Liver (tissue), 9 donors: Measurements from ENCODE around the gene CRLF3. TPM values are rescaled to one million over a fixed set of nuclear protein-coding genes. Genes with fewer than 3 reads are reported as not detected.
A peak's percentile ranks its signal among the peaks of the same experiment; 100 is the strongest.

ENCODE experiments used
- DNase-seq: peaks from one replicate; pipeline ENCODE4 v3.0.0-alpha.2; 2017; ENCODE audit warnings: low spot score
- H3K27ac ChIP-seq, 2 donors: one replicate each; pipeline ENCODE4 v1.7.0; 2013; ENCODE audit warnings: inconsistent platforms in 2 of 2, low read length in 2 of 2, control low read depth in 1 of 2, low read depth in 1 of 2, mild to moderate bottlenecking in 1 of 2
- H3K27me3 ChIP-seq, 4 donors: one replicate each; pipeline versions ENCODE4 v1.6.1 to v1.7.0; 2013; ENCODE audit warnings: low read length in 3 of 4, inconsistent platforms in 1 of 4, mild to moderate bottlenecking in 1 of 4, moderate library complexity in 1 of 4; ENCODE audit not compliant: control insufficient read depth in 4 of 4, insufficient read depth in 4 of 4
- H3K36me3 ChIP-seq, 4 donors: one replicate each; pipeline versions ENCODE4 v1.6.1 to v1.7.0; 2013; ENCODE audit warnings: low read length in 3 of 4, mild to moderate bottlenecking in 3 of 4, low read depth in 1 of 4, moderate library complexity in 1 of 4; ENCODE audit not compliant: control insufficient read depth in 4 of 4, insufficient read depth in 3 of 4
- H3K4me1 ChIP-seq, 4 donors: one replicate each; pipeline versions ENCODE4 v1.6.1 to v1.7.0; 2013; ENCODE audit warnings: low read length in 3 of 4, mild to moderate bottlenecking in 3 of 4, moderate library complexity in 1 of 4; ENCODE audit not compliant: control insufficient read depth in 4 of 4, insufficient read depth in 4 of 4
- H3K4me3 ChIP-seq, 3 donors: one replicate each; pipeline versions ENCODE4 v1.6.1 to v1.7.0; 2013; ENCODE audit warnings: low read length in 3 of 3, control low read depth in 1 of 3, low read depth in 1 of 3, mild to moderate bottlenecking in 1 of 3
- H3K9ac ChIP-seq, 2 donors: one replicate each; pipeline ENCODE4 v1.7.0; 2013; ENCODE audit warnings: low read length in 2 of 2, mild to moderate bottlenecking in 2 of 2, moderate library complexity in 2 of 2, control low read depth in 1 of 2, low read depth in 1 of 2
- H3K9me3 ChIP-seq, 4 donors: one replicate each; pipeline versions ENCODE4 v1.6.1 to v1.7.0; 2013; ENCODE audit warnings: low read length in 3 of 4; ENCODE audit not compliant: control insufficient read depth in 4 of 4
- ATF3 ChIP-seq: IDR thresholded peaks from 2 replicates; pipeline ENCODE4 v1.6.1; 2016; ENCODE audit warnings: antibody characterized with exemption
- CTCF ChIP-seq: fragments of 150-350 bp; IDR thresholded peaks from 2 replicates; pipeline ENCODE4 v1.5.1; 2017; ENCODE audit warnings: improper control_type of control experiment, low read depth, low read length; ENCODE audit not compliant: missing input control
- EGR1 ChIP-seq, 2 donors: IDR thresholded peaks; 2 replicates each; pipeline ENCODE4 v1.6.1; 2016 to 2018; ENCODE audit warnings: antibody characterized with exemption in 2 of 2, low read depth in 2 of 2
- FOXA1 ChIP-seq: IDR thresholded peaks from 2 replicates; pipeline ENCODE4 v1.6.1; 2016; ENCODE audit warnings: antibody characterized with exemption
- FOXA2 ChIP-seq: IDR thresholded peaks from 2 replicates; pipeline ENCODE4 v1.6.1; 2016; ENCODE audit warnings: antibody characterized with exemption
- GABPA ChIP-seq, 2 donors: IDR thresholded peaks in 1 of 2; conservative IDR thresholded peaks in 1 of 2; 2 replicates each; pipeline ENCODE4 v1.6.1; 2016; ENCODE audit warnings: antibody characterized with exemption in 2 of 2, mild to moderate bottlenecking in 1 of 2, moderate library complexity in 1 of 2
- HNF4A ChIP-seq, 2 donors: conservative IDR thresholded peaks; 2 replicates each; pipeline ENCODE4 v1.6.1; 2016; ENCODE audit warnings: antibody characterized with exemption in 2 of 2, mild to moderate bottlenecking in 2 of 2
- JUND ChIP-seq, 2 donors: IDR thresholded peaks; 2 replicates each; pipeline ENCODE4 v1.6.1; 2016; ENCODE audit warnings: antibody characterized with exemption in 2 of 2
- MAX ChIP-seq: IDR thresholded peaks from 2 replicates; pipeline ENCODE4 v1.6.1; 2016; ENCODE audit warnings: antibody characterized with exemption
- RAD21 ChIP-seq, 2 donors: IDR thresholded peaks; 2 replicates each; pipeline ENCODE4 v1.6.1; 2016; ENCODE audit warnings: antibody characterized with exemption in 2 of 2, mild to moderate bottlenecking in 2 of 2
- REST ChIP-seq: IDR thresholded peaks from 2 replicates; pipeline ENCODE4 v1.6.1; 2016; ENCODE audit warnings: antibody characterized with exemption, mild to moderate bottlenecking
- RXRA ChIP-seq, 2 donors: IDR thresholded peaks; 2 replicates each; pipeline ENCODE4 v1.6.1; 2017 to 2018; ENCODE audit warnings: antibody characterized with exemption in 2 of 2, mild to moderate bottlenecking in 1 of 2
- SP1 ChIP-seq: IDR thresholded peaks from 2 replicates; pipeline ENCODE4 v1.6.1; 2018; ENCODE audit warnings: antibody characterized with exemption, mild to moderate bottlenecking
- TAF1 ChIP-seq: conservative IDR thresholded peaks from 2 replicates; pipeline ENCODE4 v1.6.1; 2016; ENCODE audit warnings: antibody characterized with exemption, mild to moderate bottlenecking
- YY1 ChIP-seq: IDR thresholded peaks from 2 replicates; pipeline ENCODE4 v1.6.1; 2016; ENCODE audit warnings: antibody characterized with exemption, mild to moderate bottlenecking
- ZBTB33 ChIP-seq: IDR thresholded peaks from 2 replicates; pipeline ENCODE4 v1.6.1; 2016; ENCODE audit warnings: antibody characterized with exemption
- WGBS: extraction: QIAGEN DNeasy Blood & Tissue Kit; methylation state at CpG from one replicate; pipeline ENCODE4 v1.1.7; 2013; 5-methylcytosine and 5-hydroxymethylcytosine counted together
- polyA plus RNA-seq, 2 donors: library from polyadenylated mRNA; stranded (reverse) in 1 of 2; unstranded in 1 of 2; fragments of 200-250 nt in 1 of 2; fragments of >200 nt in 1 of 2; fragmentation: Nextera tagmentation in 1 of 2; extraction: Ambion mirVana in 1 of 2; gene quantifications; one replicate each; pipeline versions ENCODE4 v1.2.1 to v1.2.3, GENCODE V29; 2013 to 2015
- total RNA-seq, 2 donors: library from RNA; depleted of rRNA; stranded (reverse); fragments of >200 nt; gene quantifications; one replicate each; pipeline ENCODE4 v1.2.3, GENCODE V29; 2014
- donor health status: healthy.
- donor health status: healthy.
- donor health status: healthy.
- donor health status: healthy.
- donor health status: healthy.

Gene CRLF3
- total and polyA plus RNA-seq, 4 donors: 2.4 to 26.5 (median 4.6) TPM

- TF ChIP-seq MAX (no peak), YY1 (no peak), HNF4A (conservative IDR thresholded peaks at IDR 0.05) (no peak), RAD21 (IDR thresholded peaks at IDR 0.05) (no peak), RXRA (IDR thresholded peaks at IDR 0.05) (no peak), JUND (IDR thresholded peaks at IDR 0.05) (no peak), FOXA2 (no peak), TAF1 (no peak), EGR1 (IDR thresholded peaks at IDR 0.05; ENCODE audit: low read depth in 2 of 2) (no peak), SP1 (no peak), FOXA1 (no peak), CTCF (no peak), GABPA (IDR thresholded peaks at IDR 0.05 in 1 of 2, conservative IDR thresholded peaks at IDR 0.05 in 1 of 2) (no peak), ATF3 (no peak), REST (no peak)
- Histone ChIP-seq H3K27me3 (no peaks in the 10 kb centered on the region), H3K4me3 (peak overlapping the region; percentile 88 to 90 (median 89)), H3K9me3 (no peaks in the 10 kb centered on the region), H3K4me1 (peaks cover 0 to 12% (median 6%) of the 10 kb centered on the region in 4 donors), H3K36me3 (peaks cover 0 to 2% (median 0%) of the 10 kb centered on the region in 4 donors), H3K27ac (peak overlapping the region; percentile 68 to 81), H3K9ac (peak overlapping the region; percentile 66 to 70)
- whole genome bisulfite sequencing: 1% methylated on average over 11 of the region's 11 CpGs
- DNase-seq: peak; percentile 47
Observed at GRCh38 chr17:30824002-30824355, 513 bp downstream of the CRLF3 start.

- TF ChIP-seq JUND (IDR thresholded peaks at IDR 0.05) (no peak), RAD21 (IDR thresholded peaks at IDR 0.05) (no peak), HNF4A (conservative IDR thresholded peaks at IDR 0.05) (no peak), EGR1 (IDR thresholded peaks at IDR 0.05; ENCODE audit: low read depth in 2 of 2) (no peak), FOXA1 (no peak), ZBTB33 (no peak), RXRA (IDR thresholded peaks at IDR 0.05) (no peak), REST (no peak), GABPA (IDR thresholded peaks at IDR 0.05 in 1 of 2, conservative IDR thresholded peaks at IDR 0.05 in 1 of 2) (no peak), CTCF (no peak), SP1 (no peak), YY1 (no peak)
- H3K4me1 ChIP-seq: peaks cover 0 to 12% (median 6%) of the 10 kb centered on the region in 4 donors
- peak overlapping the region; percentile 54 to 70 for H3K9ac ChIP-seq
- no peak for DNase-seq
- peaks cover 0 to 2% (median 0%) of the 10 kb centered on the region in 4 donors for H3K36me3 ChIP-seq
- peak overlapping the region in 2 of 3 donors; percentile 89 to 90 for H3K4me3 ChIP-seq
- no peaks in the 10 kb centered on the region for H3K9me3 ChIP-seq
- no peaks in the 10 kb centered on the region for H3K27me3 ChIP-seq
- 54% methylated on average over 7 of the region's 7 CpGs for WGBS
- peak overlapping the region in 1 of 2 donors; percentile 81 for H3K27ac ChIP-seq
Observed at GRCh38 chr17:30823421-30823820, 1.1 kb downstream of the CRLF3 start.
